Osteoblast (primary cell): ENCODE results near the gene PPP2R3A. TPM values are rescaled to one million over a fixed set of nuclear protein-coding genes. Genes with fewer than 3 reads are reported as not detected.
"Not testable (repeated sequence)": the region's sequence is repeated elsewhere in the genome, so short reads cannot be mapped to it uniquely, and the experiment has no call there.

ENCODE experiments used
- DNase-seq: peaks from one replicate; pipeline ENCODE4 v3.0.0; 2011; ENCODE audit warnings: low spot score, mixed read lengths; ENCODE audit not compliant: insufficient read length; ENCODE audit errors: missing footprints
- H2AFZ ChIP-seq: 2 replicates; pipeline ENCODE4 v1.6.0; 2011; ENCODE audit warnings: mild to moderate bottlenecking, low read length
- H3K27ac ChIP-seq: 2 replicates; pipeline ENCODE4 v1.5.1; 2011; ENCODE audit warnings: mild to moderate bottlenecking, low read depth, low read length, moderate library complexity
- H3K27me3 ChIP-seq: 2 replicates; pipeline ENCODE4 v1.6.0; 2012; ENCODE audit warnings: mild to moderate bottlenecking, control low read depth, inconsistent platforms, low read length, moderate library complexity; ENCODE audit not compliant: insufficient read depth
- H3K36me3 ChIP-seq: 2 replicates; pipeline ENCODE4 v1.5.1; 2011; ENCODE audit warnings: mild to moderate bottlenecking, low read length, control low read depth, moderate library complexity; ENCODE audit not compliant: insufficient read depth
- H3K4me1 ChIP-seq: 2 replicates; pipeline ENCODE4 v1.5.1; 2011; ENCODE audit warnings: mild to moderate bottlenecking, low read length, control low read depth, moderate library complexity; ENCODE audit not compliant: insufficient read depth
- H3K4me2 ChIP-seq: 2 replicates; pipeline ENCODE4 v1.6.0; 2011; ENCODE audit warnings: mild to moderate bottlenecking, low read length; ENCODE audit not compliant: insufficient read depth
- H3K4me3 ChIP-seq: fragments of 200-600 bp; sonication (generic); 3 replicates; pipeline ENCODE4 v1.5.1; 2012; ENCODE audit warnings: mild to moderate bottlenecking, low read length, inconsistent platforms; ENCODE audit not compliant: insufficient read depth
- H3K79me2 ChIP-seq: 2 replicates; pipeline ENCODE4 v1.6.0; 2012; ENCODE audit warnings: mild to moderate bottlenecking, low read length, control low read depth, inconsistent platforms; ENCODE audit not compliant: insufficient read depth
- H3K9me3 ChIP-seq: 2 replicates; pipeline ENCODE4 v1.5.1; 2011; ENCODE audit warnings: low read depth, low read length, control low read depth
- H4K20me1 ChIP-seq: 2 replicates; pipeline ENCODE4 v1.6.0; 2012; ENCODE audit warnings: mild to moderate bottlenecking, low read length, control low read depth; ENCODE audit not compliant: insufficient read depth
- total RNA-seq: library from RNA; depleted of rRNA; stranded (reverse); fragments of >200 nt; gene quantifications from 2 replicates; pipeline ENCODE4 v1.2.3, GENCODE V29; 2012
- TF ChIP-seq, protein P1 (sequence below): IDR thresholded peaks from 2 replicates; pipeline ENCODE4 v1.5.1; 2011; ENCODE audit warnings: mild to moderate bottlenecking, low read depth, low read length, moderate library complexity; ENCODE audit errors: extremely low read depth

Gene PPP2R3A
- total RNA-seq, 1 donor: 23.9 TPM

DNA sequence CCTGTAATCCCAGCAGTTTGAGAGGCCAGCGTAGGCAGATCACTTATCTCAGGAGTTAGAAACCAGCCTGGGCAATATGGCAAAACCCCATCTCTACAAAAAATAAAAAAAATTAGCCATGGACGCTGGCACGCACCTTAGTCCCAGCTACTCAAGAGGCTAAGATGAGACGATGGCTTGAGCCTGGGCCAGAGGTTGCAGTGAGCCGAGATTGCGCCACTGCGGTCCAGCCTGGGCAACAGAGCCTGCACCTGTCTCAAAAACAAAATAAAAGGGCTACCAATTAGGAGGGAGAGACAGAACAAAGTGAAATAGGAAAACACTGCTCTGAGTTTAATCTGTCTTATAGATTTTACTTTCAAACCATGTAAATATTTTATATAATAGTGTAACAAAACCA is 196.8 kb downstream of the PPP2R3A start:
- H3K79me2 ChIP-seq: peaks cover 98% of the 10 kb centered on the region
- no peak for DNase-seq

DNA sequence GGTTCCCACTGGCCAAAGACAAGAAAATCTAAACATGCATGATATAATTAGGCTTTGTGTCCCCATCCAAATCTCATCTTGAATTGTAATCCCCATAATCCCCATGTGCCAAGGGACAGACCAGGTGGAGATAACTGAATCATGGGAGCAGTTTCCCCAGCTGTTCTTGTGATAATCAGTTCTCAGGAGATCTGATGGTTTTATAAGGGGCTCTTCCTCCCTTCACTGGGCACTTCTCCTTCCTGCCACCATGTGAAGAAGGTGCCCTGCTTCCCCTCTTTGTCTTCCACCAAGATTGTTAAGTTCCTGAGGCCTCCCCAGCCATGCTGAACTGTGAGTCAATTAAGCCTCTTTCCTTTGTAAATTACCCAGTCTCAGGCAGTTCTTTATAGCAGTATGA is 198.1 kb downstream of the PPP2R3A start:
- DNase-seq, H3K4me2 ChIP-seq, H3K4me3 ChIP-seq, H3K4me1 ChIP-seq, H3K9me3 ChIP-seq, H3K27me3 ChIP-seq, H2AFZ ChIP-seq, H3K36me3 ChIP-seq, H3K27ac ChIP-seq: not testable (repeated sequence)
- peaks cover 98% of the 10 kb centered on the region for H3K79me2 ChIP-seq
- H4K20me1 ChIP-seq: peaks cover 73% of the 10 kb centered on the region

More for the DNA sequence above, 196.8 kb downstream of the PPP2R3A start:
- Histone ChIP-seq H3K27me3 (no peaks in the 10 kb centered on the region), H3K9me3 (no peaks in the 10 kb centered on the region), H3K4me2 (no peak overlapping the region), H3K4me1 (no peaks in the 10 kb centered on the region), H3K27ac (no peak overlapping the region), H3K36me3 (no peaks in the 10 kb centered on the region), H4K20me1 (peaks cover 70% of the 10 kb centered on the region), H3K4me3 (no peak overlapping the region), H2AFZ (no peak overlapping the region)
- TF ChIP-seq, protein P1, sequence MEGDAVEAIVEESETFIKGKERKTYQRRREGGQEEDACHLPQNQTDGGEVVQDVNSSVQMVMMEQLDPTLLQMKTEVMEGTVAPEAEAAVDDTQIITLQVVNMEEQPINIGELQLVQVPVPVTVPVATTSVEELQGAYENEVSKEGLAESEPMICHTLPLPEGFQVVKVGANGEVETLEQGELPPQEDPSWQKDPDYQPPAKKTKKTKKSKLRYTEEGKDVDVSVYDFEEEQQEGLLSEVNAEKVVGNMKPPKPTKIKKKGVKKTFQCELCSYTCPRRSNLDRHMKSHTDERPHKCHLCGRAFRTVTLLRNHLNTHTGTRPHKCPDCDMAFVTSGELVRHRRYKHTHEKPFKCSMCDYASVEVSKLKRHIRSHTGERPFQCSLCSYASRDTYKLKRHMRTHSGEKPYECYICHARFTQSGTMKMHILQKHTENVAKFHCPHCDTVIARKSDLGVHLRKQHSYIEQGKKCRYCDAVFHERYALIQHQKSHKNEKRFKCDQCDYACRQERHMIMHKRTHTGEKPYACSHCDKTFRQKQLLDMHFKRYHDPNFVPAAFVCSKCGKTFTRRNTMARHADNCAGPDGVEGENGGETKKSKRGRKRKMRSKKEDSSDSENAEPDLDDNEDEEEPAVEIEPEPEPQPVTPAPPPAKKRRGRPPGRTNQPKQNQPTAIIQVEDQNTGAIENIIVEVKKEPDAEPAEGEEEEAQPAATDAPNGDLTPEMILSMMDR: no peak

DNA sequence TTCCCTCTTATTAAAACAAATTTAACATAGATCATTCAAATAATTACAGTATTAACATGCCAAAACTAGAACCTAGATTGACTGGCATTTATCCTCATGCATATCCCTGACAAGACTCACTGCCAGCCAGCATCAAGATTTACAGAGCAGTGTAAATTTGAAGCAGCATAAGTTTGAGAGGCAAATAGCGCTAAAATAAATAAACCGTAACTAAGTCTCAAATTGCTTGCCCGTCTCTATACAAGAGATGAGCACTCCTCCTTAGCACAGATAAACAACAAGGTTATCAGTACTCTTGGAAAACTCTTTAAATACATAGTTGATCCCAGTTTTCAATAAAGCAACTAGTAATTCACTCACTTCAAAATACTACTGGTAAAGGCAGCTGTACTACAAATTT is 201.0 kb downstream of the PPP2R3A start:
- TF ChIP-seq, protein P1: no peak
- Histone ChIP-seq H3K79me2 (peaks cover 100% of the 10 kb centered on the region), H3K4me2 (no peak overlapping the region), H3K9me3 (no peaks in the 10 kb centered on the region), H3K27ac (no peak overlapping the region), H3K27me3 (no peaks in the 10 kb centered on the region), H3K36me3 (no peaks in the 10 kb centered on the region), H4K20me1 (peaks cover 72% of the 10 kb centered on the region), H2AFZ (no peak overlapping the region), H3K4me1 (peaks cover 4% of the 10 kb centered on the region), H3K4me3 (no peak overlapping the region)
- no peak for DNase-seq

DNA sequence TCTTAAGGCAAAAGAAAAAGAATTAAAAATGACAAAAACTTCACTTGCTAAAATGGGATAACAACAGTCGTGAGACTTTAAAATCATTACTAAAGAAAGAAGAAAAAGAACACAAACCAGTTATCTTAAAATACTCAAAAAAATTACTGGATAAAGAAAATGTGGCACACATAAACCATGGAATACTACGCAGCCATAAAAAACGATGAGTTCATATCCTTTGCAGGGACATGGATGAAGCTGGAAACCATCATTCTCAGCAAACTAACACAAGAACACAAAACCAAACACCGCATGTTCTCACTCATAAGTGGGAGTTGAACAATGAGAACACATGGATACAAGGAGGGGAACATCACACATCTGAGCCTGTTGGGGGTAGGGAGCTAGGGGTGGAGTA is 202.7 kb downstream of the PPP2R3A start:
- Histone ChIP-seq H4K20me1 (peaks cover 73% of the 10 kb centered on the region), H3K79me2 (peaks cover 100% of the 10 kb centered on the region)
- not testable (repeated sequence) for H2AFZ ChIP-seq, H3K4me3 ChIP-seq, H3K4me1 ChIP-seq, DNase-seq, H3K4me2 ChIP-seq, H3K27me3 ChIP-seq, H3K36me3 ChIP-seq, H3K9me3 ChIP-seq, H3K27ac ChIP-seq

DNA sequence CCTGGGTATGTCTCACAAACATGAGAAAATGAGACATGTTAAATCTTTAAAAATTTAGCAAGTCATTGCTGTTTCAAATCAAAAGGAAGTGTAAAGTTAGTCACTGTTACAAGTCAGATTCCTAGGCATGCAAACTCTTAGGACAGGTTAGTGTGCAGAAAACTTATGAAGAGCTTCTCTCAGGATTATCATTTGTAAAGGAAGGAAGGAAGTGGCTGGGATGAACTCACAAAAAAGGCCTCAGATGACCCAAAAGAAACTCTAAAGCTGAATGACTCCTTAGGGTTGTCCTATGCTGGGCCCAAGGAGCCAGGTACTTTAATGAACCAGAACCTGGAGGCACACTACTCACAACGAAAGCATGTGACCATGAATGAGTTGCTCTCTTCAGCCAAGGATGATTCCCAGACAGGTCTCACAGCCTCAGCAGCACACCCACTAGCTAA is 205.6 kb downstream of the PPP2R3A start:
- no peaks in the 10 kb centered on the region for H3K36me3 ChIP-seq
- no peak overlapping the region for H3K4me2 ChIP-seq
- H3K4me1 ChIP-seq: peaks cover 11% of the 10 kb centered on the region
- H3K9me3 ChIP-seq: no peaks in the 10 kb centered on the region
- H3K27ac ChIP-seq: peak overlapping the region; percentile 38
- no peak overlapping the region for H2AFZ ChIP-seq
- H4K20me1 ChIP-seq: peaks cover 84% of the 10 kb centered on the region
- H3K27me3 ChIP-seq: no peaks in the 10 kb centered on the region
- TF ChIP-seq, protein P1: no peak
- H3K4me3 ChIP-seq: no peak overlapping the region
- H3K79me2 ChIP-seq: peaks cover 100% of the 10 kb centered on the region
- DNase-seq: no peak
